Measurements from ENCODE around the gene NLRC5. TPM values are rescaled to one million over a fixed set of nuclear protein-coding genes. Genes with fewer than 3 reads are reported as not detected.
"Not testable (repeated sequence)": the region's sequence is repeated elsewhere in the genome, so short reads cannot be mapped to it uniquely, and the experiment has no call there.

Gene NLRC5
- polyA plus RNA-seq, 10 donors, result 2.4 to 11.2 (median 4.9) TPM

DNA sequence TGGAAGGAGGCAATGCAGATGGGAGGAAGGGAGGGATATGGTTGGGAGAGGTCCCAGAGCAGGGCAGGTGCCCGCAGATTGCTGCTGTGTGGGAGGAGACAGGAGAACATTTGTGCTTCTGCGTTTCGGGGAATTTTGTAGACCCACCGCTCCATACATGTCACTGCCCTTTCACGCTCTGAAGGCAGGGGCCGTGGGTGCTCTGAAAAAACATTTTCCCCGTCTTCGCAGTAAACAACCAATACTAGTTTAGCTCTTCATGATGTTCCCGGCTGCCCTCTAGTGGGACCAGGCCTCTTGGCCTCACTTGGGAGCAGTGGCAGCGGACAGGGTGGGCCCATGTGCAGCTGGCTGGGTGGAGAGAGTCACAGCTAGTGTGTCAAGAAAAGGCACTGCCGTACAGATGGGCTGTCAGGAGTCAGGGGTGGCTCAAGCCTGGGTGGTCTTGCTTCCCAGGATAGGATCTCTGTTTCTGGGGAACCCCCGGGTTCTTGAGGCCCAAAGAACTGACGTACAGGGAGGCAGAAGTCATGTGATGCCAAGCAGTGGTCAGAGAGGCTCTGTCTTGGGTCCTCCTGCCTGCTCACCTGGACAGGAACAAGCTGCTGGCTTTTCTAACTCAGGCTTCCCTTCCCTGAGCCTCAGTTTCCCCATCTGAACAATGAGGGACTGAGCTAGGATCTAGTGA is 56.5 kb downstream of the NLRC5 start:
- DNase-seq, result peak; percentile 58 to 86 (median 59)

DNA sequence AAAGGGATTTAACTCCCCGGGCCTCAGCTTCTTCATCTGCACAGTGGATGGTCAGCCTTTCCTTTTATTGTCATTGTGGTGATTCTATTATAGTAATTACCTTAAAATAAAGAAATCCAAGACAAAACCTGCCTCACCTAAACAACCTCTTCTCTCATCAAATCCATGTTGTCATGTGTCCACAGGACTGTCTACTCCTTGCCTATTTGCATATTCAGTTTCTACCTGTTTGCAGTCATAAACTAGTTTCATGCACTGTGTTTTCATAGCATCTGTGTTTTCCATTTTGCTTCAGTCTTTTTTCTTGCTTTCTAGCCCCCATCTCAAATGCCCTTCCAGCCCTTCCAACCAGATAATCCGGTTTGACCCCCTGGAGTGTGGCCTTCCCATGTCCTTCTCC is 58.7 kb downstream of the NLRC5 start:
- DNase-seq, result no peak

DNA sequence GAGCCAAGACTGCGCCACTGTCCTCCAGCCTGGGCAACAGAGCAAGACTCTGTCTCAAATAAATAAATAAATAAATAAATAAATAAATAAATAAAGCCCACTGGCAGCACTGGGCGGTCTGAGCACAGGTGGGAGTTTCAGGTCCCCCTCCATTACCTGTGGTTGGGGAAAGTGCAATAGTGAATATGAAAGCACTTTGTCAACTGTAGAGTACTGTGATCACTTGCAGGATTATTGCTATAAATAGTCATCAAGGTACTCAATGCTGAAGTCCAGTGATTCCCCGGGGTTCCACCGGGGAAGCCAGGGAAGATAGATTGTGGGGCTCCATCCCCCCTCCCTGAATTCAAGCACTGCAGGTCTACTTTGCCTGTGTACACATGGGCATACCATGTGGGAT is 60.3 kb downstream of the NLRC5 start:
- no peak for DNase-seq

DNA sequence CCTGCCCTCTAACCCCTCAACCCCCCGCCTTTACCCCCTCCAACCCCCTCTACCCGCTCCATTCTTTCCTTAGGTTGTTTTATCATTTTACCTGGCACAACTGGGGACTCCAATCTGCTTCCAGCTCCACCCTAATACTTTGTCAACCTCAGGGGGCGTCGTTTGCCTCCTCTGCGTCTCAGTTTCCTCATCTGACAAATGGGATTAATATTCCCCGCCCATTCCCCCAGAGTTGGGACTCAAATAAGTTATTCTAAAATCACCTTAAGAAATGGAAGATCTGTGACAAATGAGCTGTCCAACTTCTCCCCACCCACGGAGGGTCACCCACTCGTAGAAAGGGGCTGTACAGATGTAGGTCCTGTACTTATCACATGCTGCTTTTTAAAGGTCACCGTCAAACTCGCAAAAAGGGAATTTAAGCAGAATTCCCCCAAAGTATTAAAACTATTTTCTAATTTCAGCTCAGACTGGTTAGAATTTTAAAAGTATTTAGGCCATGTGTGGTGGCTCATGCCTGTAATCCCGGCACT is 62.4 kb downstream of the NLRC5 start:
- DNase-seq, result no peak

DNA sequence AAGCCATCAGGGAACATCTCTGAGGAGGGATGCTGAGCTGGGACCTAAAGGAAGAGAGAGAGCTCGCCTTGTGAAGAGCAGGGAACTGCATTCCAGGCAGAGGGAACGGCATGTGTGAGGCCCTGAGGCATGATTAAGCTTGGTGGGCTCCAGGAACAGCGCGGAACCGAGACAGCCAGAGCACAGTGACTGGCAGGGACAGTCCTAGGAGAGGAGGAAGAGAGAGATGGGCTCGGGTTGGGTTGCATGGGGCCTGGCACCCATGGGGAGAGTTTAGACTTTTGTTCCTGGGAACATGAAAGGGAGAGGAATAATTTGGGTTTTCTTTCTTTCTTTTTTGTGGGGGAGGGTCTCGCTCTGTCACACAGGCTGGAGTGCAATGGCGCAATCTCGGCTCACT is 63.8 kb downstream of the NLRC5 start:
- DNase-seq, result no peak

DNA sequence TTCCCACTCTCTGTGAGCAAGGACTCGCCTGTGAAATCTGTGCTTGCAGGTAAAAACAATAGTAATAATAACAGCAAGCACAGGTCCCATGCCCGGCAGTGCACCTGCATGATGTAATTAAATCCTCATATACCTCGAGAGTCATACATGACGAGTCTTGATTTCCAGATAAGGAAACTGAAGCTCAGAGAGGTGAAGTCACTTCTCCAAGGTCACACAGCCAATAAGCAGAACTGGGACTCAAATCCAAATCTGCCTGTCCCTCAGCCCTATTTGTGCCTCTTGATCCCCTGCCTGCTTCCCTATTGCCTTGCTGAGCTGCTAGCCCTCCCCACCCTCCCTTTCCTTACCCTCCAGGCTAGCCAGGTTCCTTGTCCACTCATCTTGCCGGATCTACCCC is 65.0 kb downstream of the NLRC5 start:
- no peak for DNase-seq

DNA sequence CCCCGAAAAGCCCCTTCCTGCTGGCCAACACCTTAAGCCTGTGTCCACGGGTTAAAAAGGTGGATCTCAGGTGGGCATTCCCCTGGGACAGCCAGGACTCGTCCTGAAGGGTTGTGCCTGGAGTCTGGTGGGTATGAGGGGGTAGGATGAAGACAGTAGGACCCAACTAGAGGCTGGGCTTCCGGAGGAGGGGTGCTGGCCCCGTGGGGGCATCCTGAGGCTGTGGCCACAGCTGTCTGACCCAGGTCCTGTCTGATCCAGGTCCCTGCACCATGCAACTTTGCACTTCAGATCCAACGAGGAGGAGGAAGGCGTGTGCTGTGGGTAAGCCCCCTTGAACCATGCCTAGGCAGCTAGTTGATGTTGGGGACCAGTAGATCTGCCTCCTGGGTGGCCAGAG is 65.4 kb downstream of the NLRC5 start:
- no peak for DNase-seq

DNA sequence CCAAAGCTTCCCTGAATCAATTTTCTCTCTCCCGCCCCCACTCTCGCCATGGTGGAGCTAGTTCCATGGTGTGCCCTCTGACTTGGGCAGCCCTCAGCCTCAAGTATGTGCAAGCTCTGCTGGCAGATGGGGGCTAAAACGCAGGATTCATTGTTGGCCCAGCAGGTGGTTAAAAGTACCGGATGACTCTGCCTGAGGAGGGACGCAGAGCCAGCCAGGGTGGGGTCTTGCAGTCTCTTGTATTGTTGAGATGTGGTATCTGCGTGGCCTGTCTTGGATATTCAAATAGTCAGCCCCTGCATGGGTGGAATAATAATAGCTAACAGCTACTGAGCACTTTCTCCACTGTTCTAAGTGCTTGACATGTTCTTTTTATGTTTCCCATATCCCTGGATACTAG is 66.3 kb downstream of the NLRC5 start:
- no peak for DNase-seq

DNA sequence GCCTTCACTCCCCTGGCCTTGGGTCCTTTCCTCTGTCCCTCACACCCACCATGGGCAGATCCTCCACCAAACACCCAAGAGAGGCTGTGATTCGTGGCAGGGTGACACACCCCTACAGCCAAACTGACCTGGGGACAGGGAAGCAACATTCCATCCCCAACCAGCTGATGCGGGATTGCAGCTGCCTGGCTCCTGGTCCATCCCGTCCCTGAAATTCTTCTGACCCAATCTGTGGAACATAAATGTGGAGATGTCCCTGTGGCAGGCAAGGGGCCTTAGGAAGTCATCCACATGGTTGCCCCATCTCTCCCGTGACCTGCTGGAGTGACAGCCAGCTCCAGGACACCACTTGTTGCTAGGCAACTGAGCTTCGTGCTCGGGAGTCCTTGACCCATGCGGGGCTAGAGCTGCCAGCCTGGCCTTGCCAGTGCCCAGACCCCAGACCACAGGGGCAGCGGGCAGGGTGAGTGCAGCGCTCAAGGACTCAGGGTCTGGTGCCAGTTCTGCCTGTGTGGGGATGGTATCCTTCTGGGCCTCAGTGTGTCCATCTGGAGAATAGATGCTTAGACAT is 69.0 kb downstream of the NLRC5 start:
- DNase-seq, result no peak

DNA sequence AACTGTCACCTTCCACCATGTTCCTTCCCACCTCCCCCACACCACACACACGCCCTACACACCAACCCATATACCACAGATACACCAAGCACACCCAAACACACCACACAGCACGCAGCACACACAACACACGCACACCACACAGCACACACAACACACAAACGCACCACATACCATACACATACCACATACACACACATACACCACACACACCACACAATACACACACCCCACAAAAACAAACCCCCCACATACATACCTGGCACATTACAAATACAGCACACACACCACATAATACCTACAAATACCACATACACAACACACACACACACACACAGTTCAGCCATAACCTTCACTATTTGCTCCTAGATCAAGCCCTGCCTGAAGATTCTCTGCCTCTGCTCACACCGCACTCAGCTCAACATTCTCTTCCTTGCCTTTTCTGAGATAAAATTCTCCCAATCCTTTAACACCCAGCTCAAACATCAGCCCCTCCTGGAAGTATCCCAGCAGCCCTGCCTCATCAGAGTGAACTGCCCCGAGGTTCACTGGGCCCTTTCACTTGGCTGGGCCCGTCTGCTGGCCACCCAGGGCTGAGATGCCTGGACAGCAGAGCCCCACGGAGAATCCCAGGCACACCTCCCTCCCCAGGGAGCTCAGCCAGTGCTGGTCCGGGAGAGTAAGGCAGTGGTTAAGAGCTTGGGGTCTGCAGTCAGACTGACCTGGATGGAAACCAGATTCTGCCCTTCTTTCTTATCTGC is 71.1 kb downstream of the NLRC5 start:
- DNase-seq, result no peak

DNA sequence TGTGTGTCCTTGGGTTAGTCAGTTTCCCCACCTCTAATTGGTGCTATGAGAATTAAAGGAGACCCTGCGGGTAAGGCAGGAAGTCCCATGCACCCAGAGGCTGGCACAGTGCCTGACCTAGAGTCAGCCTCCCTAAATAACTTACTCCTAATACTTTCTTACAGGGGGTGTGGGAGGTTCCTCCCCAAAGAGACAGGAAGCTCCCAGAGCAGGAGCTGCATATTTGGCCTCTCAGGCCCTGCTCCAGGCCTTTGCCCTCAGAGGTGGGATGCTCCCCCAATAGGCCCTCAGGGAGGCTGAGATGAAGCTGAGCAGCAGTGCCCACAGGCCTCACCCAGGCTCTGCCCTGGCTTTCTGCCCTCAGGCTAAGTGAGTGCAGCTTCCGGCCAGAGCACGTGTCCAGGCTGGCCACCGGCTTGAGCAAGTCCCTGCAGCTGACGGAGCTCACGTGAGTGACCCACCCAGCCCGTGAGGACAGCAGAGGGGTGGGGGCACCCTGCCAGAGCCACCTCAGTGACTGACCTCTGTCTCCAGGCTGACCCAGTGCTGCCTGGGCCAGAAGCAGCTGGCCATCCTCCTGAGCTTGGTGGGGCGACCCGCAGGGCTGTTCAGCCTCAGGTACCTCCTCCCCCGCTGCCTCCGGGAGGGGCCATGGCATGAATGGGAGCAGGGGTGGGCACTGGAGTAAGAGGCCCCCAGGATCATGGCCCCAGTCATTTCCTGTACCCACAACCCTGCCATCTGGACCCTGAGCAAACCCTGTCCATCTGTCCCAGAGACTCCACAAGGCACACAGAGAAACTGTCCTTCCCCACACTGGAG is 71.9 kb downstream of the NLRC5 start:
- peak; percentile 54 to 77 (median 62) for DNase-seq

DNA sequence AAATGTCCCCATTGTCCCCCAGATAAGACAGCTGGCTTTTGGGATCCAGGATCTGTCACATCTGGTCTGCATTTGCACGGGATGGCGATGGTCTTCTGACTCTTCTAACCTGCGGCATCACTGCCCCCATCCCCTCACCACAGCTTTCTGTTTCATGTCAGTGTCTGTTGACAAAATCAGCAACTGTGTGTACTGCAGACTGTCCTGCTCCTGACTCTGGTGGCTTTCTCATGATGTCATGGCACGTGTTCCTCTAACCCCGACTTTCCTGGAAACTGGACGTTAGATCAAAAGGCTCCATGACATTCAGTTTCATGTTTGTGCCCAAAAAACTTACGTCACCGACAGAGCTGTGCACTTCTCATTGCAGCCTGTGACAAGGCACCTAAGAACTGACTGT is 73.0 kb downstream of the NLRC5 start:
- peak in 2 of 3 donors; percentile 52 to 71 for DNase-seq

DNA sequence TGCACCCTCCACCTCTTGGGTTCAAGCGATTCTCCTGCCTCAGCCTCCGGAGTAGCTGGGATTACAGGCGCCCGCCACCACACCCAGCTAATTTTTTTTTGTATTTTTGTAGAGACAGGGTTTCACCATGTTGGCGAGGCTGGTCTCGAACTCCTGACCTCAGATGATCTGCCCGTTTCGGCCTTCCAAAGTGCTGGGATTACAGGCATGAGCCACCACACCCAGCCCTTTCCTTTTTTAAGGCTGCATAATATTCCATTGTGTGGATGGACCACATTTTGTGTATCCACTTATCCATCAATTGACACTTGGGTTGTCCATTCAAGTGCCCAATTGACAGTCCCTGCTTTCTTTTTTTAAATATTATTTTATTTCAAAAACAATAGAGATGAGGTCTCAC is 73.8 kb downstream of the NLRC5 start:
- DNase-seq, result not testable (repeated sequence)

DNA sequence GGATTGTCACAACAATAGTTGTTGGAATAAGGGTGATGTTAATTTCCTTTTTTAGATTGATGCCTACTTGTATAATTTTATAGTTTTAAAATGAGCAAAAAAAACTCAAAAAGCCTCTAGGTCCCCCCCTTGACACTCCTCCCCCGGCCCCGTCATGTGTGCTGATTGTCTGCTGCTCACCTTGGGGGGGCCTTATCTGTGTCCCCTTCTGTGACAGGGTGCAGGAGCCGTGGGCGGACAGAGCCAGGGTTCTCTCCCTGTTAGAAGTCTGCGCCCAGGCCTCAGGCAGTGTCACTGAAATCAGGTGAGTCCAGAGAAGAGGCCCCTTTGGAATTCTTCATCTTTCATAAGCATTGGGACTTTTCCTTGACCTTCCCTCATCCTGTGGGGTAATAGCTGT is 75.6 kb downstream of the NLRC5 start:
- no peak for DNase-seq

DNA sequence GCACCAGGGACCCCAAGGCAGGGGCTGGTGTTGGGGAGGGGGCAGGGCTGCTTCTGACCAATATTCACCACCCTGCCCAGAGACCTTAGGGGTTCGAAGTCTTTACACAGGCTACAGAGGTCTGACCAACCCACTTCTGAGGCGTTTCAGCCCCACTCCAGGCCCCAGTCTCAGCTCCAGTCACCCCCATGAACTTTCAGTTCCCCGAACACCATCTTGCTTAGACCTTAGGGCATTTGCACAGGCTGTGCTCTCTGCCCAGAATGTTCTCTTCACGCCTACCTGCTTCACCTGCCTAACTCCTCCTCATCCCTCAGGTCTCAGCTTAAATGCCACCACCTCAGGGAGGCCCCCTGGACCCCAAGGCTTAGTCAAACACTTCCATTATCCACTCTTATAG is 77.3 kb downstream of the NLRC5 start:
- DNase-seq, result no peak

DNA sequence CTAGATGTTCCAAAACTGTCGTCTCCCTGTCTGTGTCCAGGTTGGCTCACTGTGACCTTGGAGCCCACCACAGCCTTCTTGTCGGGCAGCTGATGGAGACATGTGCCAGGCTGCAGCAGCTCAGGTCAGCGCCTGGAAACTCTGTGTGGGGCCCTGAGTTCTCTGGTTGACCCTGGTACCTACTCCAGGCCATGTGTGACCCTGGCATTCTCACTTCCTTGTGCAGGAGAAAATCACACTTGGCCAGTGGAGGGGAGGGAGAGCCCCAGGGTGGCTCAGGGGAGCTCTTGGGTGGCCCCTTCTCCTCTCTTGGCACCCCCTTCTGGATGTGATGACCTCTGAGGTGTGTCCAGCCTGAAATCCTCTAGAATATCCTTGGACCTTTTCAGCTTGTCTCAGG is 78.0 kb downstream of the NLRC5 start:
- no peak for DNase-seq

DNA sequence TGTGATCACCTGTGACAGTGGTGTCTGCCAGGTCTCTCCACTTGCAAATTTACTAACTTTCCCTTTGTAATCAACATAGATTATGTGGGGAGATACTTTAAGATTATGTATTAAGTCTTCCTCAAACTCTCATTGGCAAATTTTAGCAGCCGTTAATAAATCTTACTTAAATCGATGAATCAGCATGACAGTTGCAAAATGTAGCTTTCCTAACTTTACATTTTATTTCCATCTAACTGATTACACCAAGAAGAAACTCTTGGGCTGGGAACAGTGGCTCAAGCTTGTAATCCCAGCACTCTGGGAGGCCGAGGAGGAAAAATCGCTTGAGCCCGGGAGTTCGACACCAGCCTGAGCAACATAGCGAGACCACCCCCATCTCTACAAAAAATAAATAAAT is 79.7 kb downstream of the NLRC5 start:
- no peak for DNase-seq

DNA sequence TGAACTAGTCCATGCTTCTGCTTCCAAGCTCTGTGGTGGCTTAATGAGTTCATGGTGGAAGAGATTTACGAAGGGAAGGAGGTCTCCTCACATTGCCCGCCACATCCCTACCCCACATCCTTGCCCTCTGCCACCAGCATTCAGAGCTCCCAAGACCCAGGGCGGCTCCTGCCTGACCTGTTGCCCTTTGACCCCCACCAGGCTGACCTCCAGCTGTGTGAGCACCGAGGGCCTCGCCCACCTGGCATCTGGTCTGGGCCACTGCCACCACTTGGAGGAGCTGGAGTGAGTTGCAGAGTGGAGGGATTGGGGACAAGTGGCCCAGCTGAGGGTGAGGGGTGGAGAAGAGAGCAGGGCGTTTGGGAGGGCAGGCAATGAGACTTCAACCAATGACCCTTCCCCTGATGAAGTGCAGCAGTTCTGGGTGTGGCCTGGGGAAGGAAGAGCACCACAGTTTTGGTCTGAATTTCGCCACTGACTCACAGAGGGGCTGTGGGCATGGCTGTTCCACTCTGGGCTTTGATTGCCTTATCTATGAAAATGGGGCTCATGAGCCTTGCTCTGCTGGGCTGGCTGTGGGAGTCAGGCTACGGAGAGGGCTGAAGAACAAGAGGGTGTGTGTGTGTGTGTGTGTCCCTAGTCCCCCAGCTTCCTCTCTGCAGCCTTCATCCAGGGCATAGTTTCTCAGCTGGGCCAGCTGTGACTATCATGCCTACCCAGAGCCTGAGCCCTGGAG is 80.4 kb downstream of the NLRC5 start:
- DNase-seq, result no peak

DNA sequence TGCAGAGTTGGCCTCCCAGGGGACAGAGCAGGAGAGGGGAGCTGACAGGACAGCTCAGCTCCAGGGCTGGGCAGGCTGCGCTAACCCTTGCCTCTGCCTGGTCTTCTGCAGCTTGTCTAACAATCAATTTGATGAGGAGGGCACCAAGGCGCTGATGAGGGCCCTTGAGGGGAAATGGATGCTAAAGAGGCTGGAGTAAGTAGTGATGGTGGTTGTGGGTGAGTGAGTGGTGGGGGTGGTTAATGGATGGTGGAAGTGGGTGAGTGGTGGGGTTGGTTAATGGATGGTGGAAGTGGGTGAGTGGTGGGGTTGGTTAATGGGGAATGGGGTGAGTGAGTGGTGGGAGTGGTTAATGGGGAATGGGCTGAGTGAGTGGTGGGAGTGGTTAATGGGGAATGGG is 81.1 kb downstream of the NLRC5 start:
- no peak for DNase-seq

DNA sequence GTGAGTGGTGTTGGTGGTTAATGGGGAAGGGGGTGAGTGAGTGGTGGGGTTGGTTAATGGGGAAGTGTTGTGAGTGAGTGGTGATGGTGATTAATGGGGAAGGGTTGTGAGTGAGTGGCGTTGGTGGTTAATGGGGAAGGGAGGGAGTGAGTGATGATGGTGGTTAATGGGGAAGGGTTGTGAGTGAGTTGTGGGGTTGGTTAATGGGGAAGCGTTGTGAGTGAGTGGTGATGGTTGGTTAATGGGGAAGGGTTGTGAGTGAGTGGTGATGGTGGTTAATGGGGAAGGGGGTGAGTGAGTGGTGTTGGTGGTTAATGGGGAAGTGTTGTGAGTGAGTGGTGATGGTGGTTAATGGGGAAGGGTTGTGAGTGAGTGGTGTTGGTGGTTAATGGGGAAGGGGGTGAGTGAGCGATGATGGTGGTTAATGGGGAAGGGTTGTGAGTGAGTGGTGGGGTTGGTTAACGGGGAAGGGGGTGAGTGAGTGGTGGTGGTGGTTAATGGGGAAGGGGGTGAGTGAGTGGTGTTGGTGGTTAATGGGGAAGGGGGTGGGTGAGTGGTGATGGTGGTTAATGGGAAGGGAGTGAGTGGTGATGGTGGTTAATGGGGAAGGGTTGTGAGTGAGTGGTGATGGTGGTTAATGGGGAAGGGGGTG is 81.8 kb downstream of the NLRC5 start:
- DNase-seq, result not testable (repeated sequence)

Measured in muscle of back (tissue), 11 donors.